Central memory CD4-positive, alpha-beta T cell (primary cell): ENCODE measurements around the gene PRODH.
"Not testable (repeated sequence)": the region's sequence is repeated elsewhere in the genome, so short reads cannot be mapped to it uniquely, and the experiment has no call there.

Experiments
- DNase-seq: peaks from one replicate; pipeline ENCODE4 v3.0.0; 2022

Gene PRODH

DNA sequence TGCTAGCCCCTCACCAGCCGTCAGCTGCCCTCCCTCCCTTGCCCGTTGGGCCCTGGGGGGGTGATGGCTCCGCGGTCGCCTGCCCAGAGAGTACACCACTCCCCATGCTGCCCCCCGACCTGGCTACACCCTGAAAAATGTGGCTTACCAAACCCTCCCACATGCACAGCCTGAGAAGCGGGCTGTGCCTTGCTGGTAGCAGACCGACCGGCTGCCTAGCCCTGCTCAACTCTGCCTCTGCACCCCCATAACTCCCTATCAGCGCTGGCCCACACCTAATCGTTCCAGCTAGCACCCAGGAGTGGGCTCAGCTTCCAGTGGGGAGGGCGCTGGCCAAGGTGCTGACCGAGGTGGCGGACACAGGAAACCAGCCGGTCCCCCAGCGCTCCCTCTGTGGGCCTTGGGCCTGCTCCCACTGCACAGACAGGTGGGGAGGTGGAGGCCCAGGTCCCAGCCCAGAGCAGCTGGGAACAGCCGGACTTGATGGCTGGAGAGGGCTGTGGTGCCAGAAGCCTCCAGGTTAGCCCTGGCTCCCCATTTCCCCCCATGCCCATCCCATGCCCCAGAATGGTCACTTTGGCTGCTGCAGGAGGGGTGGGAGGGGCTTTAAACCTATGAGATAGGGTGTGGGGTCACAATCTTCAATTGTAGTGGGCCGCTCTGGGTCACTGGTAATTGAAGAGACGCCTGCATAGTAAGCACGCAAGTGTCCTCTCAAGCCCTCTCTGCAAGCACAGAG, 32.1 kb upstream of the PRODH start:
- DNase-seq = no peak

DNA sequence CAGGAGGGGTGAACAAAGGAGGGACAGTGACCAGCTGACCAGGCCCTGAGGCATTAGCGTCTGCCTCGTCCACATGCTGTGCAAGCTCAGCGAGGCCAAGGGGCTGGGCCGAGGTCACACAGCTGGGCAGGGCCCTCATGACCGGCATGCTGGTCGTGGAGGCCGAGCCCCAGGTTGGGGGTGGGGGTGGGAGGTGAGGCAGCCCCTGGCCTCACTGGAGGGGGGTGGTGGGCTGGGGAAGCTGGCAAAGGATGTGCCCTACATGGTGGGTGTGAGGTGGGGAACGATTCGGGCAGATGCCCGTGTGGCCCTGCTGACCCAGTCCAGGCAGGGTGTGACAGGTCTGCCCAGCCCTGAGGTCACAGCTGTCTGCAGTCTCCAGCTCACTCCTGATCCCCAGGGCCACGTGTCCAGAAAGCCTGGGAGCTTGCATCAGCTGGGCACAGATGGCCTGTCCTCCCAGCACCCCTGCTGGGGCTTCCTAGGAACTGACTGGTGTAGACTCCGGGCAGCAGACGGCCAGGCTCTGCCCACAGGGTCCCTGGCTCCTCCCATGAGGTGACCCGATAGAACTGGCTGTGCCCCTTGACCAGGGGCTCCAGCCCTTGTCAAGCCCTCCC, 31.4 kb upstream of the PRODH start:
- not testable (repeated sequence) for DNase-seq

DNA sequence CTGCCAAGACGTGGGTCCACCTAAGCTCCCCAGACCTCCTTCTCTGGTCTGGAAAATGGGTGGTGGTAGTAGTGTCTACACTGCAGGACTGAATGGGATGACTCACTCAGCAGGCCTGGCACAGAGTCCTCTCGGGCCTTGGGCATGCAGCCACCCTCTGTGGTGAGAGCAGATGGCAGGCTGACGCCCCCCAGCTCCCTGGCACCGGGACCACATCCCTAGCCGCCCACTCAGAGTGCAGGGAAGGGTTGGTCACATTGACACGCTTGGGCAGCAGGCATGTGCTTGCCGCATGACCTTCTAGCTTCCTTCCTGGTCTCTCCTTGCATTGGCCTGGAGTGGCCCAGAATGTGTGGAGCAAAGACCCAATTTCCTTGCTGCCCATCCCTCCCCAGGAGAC, 30.7 kb upstream of the PRODH start:
- no peak for DNase-seq

DNA sequence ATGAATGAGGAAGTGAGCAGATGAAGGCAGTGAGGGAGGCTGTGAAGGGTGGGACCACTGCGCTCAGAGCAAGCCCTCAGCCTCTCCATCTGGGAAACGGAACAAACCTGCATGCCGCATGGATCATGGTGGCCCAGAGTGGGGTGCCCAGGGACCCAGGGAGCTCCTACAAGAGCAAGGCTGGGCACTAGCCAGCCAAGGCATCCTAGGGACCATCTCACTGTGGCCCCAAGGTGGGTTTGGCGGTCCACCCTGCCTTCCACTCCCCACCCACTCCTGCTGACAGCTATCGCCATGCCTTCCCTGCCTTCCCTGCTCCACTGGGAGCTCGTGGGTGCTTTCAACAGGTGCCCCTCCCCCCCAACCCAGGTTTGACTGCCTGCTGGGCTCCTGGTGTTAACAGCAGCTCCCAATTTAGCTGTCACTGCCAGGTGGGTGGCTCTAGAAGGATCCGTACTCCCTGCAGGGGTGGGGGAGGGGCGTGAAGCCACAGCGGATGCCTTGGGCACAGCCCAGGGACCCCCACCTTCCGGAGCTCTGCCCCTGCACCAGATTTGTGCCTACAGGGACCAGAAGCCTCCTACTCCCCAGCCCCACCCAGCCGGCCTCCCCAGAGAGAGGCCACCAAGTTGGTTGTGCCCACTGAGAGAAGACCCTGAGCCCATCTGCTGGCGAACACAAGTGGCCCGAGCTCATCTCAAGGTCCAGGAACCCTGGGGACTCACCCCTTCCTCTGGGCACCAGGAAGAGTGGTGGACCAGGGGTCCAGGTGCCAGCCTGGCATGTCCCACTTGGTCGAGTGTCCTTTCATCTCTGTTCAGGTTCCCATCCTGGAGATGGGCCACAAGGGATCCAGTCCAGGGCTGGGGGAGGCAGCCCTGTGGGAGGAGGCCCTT, 29.7 kb upstream of the PRODH start:
- no peak for DNase-seq

DNA sequence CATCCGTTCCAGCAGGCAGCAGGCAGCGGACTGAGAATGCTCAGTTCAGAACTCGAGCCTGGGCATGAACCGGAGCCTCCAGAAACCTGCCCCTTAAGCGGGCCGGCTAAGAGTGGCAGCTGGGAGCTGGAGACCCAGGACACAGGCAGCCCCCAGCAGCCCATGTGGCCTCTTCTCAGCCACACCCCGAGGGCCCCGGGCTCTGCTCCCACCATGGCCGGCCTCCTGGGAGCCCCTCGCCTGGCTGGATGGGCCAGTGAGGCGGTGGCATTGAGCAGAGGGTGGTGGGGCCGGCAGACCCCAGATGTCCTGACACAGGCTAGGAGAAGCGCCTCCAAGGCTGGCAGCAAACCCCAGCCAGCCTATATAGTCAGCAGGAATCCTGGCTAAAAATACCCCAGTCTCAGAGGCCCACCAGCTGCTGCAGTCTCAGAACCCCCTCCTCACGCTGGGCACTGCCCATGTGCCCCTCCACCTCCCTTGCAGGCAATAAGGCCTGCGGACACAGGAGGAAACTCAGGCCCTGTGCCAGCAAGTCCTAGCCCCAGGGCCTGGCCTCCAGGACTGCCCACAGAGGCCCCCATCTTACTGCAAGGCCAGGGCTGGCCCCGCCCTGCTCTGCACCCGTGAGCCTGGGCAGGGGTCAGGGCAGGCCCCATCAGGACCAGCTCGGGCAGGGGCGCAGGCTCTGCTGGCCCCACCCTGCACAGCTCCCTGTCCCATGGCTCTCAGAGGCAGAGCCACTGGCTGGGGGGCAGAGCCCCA, 28.6 kb upstream of the PRODH start:
- DNase-seq = not testable (repeated sequence)

DNA sequence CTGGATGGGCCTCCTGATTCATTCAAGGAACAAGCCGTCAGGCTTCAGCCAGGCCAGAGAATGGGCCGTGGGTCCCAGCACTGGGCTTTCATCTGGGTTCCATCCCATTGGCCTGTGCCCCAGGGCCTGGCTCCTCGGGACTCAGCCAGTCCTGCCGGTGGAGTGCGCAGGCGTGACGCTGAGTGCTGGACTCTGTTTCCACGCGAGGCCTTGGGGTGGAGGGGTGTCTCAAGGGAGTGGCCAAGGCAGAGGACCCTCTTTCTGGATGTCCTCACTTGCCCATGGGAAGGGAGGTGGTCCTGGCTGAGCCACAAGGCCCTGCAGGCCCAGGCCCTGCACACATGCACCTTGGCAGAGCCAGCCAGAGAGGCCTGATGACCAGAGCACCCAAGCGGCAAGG, 28.0 kb upstream of the PRODH start:
- DNase-seq = not testable (repeated sequence)

DNA sequence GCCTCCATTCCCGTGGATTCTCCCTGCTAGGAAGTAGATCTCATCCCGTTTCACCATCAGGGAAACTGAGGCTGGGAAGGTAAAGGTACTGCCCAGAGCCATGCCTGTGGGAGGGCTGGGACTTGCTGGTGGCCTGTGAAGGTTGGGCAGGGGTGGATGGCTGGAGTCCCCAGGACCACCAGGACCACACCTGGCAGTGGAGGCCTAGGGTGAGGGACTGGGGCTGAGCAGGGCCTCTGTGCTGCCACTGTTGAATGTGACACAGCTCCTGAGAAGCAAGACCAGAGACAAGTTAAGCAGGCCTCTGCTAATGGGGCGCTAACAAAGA, 26.2 kb upstream of the PRODH start:
- DNase-seq = no peak

DNA sequence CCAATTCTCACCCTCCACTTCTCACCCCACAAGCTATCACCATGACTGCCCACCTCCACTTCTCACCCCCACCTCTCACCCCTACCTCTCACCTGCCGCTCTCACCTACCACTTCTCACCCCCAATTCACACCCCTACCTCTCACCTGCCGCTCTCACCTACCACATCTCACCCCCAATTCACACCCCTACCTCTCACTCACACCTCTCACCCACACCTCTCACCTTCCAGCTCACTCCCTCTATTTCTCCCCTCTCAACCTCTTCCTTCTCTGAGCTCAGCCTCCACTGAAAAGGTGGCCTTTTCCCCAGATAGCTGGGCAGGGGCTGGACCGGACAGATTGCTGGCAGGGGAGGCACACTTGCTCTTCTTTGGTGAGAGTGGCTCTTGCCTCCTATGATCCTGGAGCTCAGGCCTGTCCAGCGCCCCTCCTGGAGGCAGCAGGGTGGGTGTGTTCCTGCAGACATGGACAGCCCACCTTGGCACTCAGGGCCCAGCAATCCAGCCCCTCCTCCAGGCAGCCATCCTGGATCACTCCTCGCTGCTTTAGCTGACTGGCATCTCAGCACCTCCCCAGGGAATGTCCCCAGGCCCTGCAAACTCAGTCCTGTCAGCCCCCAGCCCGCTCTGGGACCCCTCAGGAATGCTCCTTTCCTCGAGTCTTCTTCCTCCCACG, 25.7 kb upstream of the PRODH start:
- DNase-seq = not testable (repeated sequence)

DNA sequence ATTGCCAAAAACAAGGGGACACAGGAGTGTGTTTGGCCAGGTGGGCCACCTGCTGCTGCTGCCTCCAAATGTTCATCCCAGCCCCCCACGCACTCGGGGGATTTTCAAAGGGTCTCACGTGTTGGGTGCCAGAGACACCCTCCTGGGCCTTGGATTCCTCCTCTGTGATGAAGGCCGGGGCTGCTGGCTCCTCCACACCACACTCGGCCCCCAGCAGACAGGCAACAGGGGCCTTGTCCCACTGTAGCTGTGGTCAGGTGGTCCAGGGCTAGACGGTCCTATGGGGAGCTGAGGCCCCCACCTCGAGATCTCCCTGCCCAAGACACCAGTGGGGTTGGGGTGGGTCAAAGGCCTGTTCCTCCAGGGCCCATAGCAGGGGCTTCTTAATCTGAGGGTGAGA, 25.1 kb upstream of the PRODH start:
- not testable (repeated sequence) for DNase-seq

DNA sequence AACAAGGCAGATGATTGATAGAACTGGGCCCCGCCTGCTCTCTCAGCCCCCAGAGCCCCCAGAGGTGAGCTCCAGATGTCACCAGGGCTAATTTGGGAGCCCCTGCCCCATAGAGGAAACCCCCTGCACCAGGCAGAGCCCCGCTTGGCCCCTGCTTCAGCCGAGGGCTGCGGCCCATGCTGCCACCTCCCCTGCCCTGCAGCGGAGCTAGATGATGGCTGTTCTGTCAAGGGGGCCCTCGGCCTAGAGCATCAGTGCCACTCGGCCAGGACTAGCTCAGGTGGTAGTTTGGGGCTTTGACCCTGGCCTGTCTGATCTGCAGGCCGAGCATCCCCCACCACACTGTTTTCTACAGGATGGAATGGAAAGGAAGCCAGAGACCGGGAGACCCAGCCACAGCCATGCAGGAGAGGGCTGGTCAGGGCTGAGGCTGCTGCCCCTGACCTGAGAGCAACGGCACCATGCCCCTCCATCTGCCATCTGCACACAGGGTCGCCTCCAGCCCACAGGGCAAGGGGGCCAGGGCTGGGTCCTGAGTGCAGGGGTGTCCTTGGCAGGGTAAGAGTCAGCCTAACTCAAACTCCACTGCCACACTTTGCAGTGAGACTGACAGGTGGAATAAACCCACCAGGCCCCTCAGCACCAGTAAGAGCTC, 24.2 kb upstream of the PRODH start:
- not testable (repeated sequence) for DNase-seq

DNA sequence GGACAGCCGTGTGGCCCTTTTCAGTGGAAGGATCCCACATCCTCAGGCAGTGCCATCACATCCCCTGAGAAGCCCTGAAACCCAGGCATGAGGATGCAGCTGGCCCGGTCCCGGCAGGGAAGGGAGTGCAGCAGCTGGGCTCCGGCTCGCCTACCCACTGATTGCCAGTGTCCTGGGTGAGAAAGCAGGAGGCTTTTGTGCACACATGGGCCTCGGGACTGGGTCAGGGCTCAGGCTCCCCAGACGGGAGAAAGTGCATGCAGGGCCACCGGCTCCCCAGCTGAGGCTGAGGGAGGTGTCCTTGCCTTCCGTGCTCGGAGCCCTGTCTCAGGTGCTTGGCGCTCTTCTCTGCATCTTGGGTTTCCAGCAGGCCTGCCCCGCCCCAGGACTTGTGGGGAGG, 23.6 kb upstream of the PRODH start:
- DNase-seq = not testable (repeated sequence)

DNA sequence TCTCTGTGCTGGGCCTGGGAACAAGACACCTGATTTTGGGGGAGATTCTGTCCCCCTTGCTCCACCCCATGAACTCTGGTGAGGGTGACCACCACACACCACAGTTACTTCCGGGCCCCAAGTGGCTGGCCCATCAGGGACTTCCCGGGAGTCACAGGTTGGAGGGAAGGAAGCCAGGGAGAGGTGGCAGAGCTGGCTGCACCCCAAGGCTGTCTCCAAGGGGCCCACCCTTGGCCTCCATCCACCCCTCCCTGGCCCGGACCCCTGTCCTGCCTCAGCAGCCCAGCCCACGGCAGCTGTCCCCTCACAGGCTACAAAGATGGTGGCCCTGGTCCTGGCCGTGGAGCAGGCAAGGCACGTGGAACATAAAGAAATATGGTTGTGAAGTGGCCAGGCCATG, 23.2 kb upstream of the PRODH start:
- DNase-seq = not testable (repeated sequence)

DNA sequence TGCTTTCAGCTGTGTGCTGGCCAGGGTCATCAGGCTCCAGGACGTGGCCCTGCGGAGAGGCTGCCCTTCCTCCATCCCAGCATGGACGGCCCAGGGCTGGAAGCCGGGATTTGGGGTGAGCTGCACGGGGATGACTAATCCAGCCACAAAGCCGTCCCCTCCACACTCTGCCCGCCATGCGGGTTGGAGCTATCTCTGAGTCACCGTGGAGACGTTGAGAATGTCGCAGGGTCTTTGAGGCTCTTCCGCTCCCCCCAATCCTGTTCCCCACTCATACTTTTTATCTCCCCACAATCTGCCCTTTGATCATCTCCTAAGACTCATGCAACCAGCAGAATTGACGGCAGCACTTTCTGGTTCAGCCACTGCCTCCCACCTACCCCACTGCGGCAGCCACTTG, 22.6 kb upstream of the PRODH start:
- not testable (repeated sequence) for DNase-seq

DNA sequence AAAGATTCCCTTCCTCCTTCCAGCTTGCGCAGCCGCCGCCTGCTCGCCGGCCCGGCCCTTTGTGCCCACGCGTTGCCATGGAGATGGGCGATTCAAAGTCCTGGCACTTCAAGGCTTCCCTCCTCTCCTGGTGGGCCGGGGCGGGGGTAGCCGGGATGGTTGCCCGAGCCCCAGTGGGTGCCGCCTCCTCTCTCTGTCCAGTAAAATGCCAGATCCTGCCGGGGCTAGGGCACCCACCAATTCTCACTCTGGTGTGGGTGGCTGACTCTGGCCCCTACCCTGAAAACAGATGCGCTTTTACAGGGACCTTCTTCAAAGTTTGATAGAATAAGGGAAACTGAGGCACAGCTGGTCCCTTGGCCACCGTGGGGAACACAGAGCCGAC, 22.2 kb upstream of the PRODH start:
- not testable (repeated sequence) for DNase-seq

DNA sequence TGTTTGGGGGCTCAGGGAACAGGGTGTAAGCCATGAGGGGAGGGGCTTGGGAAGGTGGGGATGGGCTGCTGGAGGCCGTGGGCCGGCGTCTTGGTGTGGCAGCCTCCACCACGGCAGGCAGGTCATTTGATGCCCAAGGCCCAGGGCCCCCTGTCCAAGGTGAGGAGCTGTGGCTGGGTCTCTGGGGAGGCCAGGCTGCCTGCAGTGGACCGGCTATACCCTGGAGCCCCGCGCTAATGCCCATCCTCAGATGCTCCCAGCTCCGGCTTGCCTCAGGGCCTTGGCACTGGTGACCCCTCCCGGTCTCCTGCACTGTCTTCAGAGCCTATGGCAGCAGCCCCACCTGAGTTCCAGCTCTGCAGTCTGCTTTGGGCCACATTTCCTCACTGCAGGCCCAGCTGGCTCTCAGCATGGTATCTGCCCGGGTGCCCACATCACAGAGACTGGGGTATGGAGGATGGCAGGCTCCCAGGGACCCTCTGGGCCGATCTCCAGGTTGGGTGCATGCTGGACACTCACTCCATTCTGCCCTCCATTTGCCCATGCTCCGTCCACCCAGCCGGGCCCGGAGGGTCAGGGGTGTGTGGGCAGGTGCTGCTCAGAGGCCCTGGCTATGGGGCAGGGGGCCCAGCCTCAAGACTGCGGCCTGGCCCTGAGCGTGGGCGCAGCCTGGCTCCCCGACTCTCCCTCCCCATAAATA, 21.7 kb upstream of the PRODH start:
- DNase-seq = not testable (repeated sequence)

DNA sequence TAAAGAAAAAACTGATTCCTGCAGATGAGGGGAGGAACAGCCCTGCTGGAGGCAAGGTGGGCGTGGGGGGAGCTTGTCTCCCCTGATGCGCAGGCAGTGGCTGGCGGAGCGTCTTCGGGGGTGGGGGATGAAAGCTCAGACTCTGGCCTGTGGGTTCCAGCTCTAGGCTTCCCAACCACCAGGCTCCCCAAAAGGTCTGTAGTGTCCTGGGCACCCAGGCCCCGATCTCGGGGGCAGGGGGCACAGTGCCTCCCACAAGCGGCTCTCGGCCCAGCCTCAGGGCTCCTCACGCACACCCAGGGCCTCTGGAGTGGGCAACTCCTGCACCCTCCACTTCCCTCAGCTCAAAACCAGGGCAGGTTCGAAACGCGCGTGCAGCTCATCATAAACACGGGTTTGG, 20.9 kb upstream of the PRODH start:
- not testable (repeated sequence) for DNase-seq

DNA sequence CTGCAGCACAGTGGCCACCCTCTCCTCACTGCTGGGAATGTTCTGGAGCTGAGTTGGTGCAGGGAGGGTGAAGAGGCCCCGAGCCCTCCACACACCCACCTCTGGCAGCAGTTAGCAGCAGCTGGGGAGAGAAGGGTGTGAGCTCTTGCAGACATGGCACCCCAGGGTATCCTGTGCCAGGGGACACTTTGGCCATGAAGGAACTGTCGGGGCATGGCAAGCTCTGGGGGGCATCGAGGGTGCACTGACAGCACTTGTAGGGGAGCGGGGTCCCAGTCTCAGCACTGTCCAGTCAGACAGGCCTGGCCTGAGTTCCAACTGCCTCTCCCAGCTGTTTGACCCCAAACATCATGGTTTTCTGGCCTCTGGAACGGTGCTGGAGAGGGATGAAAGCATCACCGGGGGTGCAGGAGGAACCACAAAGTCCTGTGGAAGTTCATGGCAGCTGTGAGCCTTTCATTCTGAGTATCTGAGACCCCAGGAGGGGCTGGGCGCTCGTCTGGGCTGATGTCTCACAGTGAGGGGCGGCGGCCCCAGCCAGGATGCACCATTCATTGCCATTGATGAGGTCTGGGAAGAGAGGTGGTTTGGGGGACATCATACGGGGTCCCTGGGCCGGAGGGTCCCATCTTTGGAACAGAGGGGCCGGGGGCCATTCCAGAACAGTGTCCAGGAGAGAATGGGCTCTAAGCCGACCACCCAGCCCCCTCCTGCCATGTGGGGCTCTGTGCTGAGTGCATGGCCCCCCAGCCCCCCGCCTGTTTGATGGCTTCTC, 20.2 kb upstream of the PRODH start:
- not testable (repeated sequence) for DNase-seq

DNA sequence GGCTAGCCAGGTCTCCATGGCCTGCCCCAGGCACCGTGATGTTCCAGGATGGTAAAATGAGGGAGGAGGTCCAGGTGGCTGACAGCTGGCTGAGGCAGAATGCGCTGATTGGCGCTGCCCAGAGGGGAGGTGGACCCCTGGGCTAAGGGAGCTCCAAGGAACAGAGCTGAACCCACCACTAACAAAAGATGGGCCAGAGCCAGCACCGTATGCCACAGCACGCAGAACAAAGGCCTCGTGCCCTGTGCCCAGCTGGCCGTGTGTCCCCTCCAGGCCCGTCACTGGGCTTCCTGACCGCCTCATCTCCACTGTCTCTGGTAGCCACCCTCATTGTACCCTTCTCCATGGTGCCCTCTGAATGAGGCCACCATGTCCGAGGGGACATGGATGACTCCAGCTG, 19.6 kb upstream of the PRODH start:
- DNase-seq = no peak

DNA sequence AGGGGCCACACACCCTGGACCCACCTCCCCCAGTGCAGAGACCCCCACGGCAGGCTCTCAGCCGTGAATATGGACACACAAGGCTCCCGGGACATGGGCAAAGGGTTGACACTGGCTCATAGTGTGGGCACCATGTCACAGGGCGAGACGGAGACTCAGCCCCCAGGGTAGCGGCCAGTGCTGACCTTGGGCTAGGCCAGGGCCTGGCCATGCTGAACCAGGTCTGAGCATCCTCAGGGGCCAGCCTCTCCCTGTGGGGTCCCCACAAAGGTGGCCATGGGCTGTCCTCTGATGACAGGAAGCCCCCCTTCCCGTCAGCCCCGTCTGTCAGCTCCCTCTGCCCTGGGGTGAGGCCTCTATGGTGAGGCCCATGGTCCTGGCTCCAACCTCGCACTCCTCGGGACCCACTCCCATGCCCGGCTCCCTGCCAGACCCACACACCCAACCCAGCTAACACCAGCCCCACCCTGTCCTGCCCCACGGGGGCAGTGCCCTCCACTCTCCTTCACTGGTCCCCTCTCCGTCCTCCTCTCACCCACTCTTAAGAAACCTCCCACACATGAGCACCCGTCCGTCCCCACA, 19.0 kb upstream of the PRODH start:
- no peak for DNase-seq
